ENCODE data around the gene GALNT10.

The GALNT10 gene

DNA sequence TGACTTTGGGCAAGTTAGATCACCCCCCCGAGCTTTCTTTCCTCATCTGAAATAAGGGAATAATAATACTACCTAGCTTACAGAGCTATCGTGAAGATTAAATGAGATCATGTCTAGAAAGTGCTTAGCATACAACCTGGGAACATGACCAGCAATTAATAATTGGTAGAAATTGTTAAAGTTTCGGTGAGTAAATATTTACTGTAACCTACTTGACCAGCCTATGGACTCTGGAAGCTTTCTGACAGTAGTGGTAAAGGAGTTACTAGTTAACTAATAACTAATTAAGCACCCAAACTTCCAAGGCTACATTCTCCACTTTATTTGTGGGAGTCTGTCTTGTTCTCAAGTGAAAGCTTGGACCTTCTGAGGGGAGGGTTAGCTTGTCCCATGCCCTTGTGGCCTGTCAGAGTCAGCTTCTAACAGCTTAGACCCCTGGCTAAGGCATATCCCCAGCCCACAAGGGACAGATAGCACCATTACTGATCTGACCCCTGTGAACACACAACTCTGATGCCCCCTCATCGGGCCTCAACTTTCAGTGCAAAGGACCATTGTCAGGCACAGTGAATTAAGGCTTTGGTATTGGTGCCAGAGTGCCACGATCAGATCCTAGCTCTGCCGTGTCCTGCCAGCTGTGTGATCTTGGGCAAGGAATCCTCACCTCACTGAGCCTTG, 196.6 kb downstream of the GALNT10 start:
- DNase-seq, result no peak

DNA sequence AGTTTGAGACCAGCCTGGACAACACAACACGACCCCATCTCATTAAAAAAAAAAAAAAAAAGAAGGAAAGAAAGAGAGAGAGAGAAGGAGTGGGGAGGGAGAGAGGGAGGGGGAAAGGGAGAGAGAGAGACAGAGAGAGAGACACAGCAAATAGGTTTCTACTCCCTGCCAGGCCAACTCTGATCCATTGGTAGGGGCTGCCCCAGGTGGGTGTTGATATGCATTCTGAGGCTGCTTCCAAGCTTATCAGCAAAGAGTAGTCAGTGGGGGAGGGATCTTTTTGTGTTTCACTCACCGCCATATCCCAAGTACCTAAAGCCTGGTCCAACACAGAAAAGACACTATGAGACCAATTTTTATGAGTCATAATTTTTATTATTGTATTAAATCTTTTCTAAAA, 198.3 kb downstream of the GALNT10 start:
- no peak for DNase-seq

DNA sequence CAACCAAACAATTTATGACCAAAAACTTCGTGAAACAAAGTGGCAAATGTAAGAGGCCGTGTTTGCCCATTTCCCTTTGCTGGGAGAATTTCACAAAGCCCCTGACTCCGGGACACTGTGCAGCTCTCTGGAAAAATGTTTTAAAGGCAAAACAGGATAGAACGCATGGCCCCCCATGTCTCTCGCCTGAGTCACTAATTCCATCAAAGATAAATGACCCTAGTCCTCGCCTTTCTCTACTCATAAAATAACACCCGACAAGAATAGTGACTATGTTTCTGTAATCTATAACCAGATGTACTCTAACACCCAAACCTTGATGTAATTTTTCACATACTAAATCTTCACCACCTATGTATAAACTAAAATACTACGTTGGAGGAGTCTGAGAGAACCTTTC, 199.6 kb downstream of the GALNT10 start:
- DNase-seq, result no peak

DNA sequence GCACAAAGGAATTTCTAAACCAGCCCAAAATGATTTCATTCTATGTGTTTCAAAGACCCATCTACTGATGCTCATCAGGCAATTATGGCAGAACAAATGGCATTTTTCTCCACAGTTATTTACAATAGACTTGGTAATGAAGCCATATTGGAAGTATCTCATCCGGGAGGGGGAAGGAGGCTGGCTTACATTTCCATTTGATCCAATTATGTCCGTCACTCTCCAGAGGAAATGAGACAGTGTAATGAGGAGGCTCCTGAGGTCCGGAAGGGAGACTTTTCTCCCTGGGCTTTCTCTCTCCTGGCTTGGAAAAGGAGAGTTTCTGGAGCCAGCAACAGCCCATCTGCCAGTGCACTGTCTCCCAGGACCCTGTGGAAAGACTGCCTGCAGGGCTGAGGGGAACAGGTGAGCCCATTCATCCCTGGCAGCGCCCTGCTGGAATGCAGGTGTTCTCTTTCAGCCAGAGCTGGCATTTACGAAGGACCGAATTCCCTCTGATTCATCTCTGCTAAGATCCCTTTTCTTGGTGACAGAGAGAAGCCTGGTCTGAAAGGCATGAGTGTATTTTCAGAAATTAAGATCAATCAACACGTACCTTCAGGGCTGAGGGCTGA, 200.3 kb downstream of the GALNT10 start:
- DNase-seq, result no peak

DNA sequence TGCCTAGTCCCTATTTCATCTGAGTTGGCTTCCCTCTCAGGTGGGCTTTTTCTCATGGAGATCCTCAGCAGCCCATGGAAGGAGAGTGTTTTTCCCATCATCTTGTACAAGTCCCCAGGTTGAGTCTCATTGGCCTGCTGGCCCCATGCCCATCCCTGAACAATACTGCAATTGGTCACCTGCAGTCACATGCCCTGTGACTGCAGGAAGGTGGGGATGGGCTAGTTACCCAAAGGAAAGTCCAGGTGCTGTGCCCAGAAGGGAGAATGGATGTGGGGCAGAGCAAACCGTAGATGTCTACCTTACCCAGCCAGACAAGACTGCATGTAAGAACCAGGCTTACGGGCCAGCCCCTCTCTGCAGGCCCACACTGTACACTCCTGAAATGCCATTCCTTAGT, 201.3 kb downstream of the GALNT10 start:
- DNase-seq, result no peak

DNA sequence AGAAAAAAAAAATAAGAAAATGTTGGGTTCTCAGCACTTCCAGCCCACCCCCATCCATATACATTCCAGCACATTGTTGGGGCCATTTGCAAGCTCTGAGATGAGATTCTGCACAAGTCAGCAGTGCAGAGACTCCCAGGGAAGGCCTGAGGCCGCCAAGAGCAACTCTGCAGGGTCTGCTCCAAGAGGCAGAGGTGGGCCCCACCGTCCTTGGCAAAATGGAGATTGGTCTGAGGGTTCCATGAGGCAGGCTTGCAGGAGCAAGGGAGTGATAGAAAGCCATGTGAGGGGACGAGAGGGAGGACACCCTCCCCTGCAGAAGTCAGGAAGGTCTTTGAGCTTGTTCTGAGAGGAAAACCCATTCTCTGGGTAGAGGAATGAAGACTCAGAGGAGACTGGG, 203.3 kb downstream of the GALNT10 start:
- no peak for DNase-seq

DNA sequence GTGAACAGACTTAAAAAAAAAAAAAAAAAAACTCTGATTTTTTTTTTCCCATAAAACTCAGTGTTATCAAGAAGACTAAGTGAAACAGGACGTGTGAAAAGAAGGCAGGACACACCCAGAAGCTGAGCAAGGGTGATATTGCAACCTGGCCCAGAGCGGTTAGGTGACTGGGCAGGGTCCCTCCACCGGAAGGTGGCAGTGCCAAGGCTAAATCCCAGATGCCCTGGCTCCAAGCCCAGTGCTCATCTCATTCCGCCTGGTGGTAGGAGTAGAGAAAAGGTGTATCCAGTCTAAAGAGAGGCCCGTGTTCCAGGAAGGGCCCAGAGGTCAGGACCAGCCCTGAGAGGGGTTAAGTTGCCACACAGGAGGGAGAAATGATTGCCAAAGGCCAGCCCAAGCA, 203.8 kb downstream of the GALNT10 start:
- no peak for DNase-seq

DNA sequence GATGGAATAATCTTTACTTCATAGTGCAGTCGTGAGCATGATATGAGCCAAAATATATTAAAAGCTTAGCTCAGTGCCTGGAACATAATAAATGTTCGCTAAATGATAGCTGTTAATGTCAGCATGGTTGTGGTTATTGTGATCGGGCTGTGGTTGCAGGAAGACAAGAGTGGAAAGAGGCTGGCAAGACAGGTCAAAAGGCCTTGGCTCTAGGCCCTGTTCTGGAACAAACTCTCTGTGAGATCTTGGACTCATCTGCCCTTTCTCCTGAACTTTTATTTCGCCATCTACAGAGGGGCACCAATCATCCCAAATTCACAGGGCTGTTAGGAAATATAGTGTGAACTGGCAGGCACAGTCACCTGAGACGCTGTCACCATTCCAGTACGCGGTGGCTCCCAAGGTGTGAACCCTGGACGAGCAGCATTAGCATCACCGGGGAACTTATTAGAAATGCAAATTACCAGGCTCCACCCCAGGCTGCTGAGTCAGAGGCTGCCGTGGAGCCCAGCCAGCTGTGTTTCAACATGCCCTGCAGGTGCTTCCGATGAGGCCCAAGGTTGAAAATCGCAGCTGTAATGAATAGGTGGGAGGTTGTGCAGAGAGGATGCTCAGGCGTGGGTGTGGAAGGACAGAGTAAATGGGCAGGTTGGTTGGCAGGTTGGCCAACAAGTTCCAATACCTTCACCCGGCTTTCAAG, 205.0 kb downstream of the GALNT10 start:
- DNase-seq, result no peak

DNA sequence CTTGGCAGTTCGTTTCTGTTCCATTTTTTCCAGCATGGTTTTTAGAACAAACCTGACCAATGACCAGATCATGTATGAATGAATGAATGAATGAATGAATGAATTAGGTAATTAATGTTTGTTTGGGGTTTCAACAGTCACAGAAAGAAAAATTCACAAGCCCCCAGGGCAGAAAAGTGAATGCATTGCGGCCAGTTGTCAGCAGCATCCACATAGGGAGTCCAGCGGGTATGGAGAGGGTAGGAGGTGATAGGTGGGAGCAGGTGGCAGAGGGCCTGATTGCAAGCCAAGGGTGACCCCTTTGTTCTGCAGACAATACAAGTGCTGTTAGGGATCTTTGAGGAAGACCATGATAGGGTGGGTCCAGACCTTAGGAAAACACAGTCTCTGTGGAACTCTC, 205.6 kb downstream of the GALNT10 start:
- DNase-seq, result no peak

DNA sequence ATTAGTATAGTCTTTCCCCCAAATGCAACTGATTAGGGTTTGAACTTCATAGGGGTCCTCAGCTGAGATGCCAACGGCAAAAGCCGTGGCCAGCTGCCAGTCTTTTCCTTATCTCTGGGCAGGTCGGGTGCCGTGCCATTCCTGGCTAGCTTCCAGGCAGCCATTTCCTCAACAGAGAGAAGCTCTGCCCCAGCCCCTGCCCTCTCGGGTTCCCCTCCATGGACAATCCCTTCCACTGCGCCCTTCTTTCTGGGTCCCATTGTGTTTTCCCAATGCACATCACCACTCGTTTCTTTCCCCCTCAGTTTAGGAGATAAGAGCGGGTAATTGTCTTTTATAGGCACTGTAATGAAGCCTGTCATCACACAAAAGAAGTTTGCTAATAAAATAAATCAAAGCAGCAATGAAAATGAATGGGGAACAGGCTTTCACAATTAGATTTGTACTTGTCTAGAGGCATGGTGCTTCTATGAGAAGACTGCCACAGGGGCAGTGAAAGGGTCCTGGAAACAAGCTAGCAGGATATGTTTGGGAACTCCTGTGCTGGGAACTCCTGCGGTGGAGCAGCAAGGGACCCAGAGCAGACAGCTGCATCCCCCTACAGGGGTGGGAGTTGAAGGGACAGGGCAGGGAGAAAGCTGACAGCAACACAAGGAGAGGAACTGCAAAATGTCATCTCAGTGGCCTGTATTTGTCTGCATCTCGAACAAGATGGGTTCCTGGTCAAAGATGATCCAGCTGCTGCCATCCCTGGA, 207.3 kb downstream of the GALNT10 start:
- DNase-seq, result no peak

DNA sequence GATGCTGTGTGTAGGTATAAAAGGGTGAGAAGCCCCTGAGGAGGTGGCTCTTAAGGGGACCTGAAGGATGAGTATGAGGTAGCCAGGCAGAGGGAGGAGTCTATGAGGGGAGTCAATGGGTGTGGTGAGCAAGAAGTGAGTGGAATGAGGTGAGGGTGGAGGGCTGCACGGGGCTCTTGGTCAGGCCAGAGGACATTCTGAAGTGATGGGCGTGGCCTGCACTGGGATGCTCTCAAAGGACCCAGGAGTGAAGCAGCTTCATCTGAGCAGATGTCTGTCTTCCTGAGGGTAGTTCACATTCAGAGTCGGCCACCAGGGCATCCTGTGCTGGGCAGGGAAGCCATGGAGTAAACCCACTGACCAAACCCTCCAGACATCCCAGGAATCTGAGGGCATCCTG, 210.1 kb downstream of the GALNT10 start:
- DNase-seq, result no peak

DNA sequence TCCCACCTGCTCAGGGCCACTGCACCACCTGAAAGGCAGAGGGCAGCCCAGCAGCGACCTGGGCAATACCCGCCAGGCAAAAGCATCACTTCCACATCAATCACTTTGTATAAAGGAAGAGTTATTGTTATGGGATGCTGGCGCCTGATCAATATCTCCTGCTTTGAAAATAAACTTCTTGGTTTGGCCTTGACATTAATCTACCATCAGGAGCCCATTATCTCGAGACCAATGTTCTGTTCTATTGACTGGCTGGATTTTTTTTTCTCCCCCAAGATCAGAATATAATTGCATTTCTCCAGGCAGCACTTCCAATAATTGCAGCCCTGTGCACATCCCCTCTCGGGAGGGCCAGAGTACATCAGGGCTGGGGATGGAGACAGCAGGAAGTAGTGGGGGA, 210.8 kb downstream of the GALNT10 start:
- DNase-seq, result no peak

DNA sequence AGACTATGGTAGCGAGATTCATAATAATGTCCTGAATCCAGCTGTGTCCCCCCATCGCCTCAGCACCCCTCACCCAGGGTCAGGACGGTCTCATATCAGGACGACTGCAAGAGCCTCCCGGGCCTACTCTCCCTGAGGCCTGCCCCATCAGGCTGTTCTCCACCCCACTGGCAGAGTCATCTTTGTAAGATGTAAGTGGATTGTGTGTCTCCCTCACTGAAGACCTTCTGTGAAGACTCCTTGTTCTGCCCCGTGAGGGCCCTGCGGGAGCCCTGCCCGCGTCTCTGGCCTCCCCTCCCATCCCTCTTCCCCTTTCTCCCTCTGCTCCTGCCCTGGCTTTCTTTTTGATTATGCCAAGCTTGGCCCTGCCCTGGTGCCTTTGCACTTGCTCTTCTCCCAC, 211.4 kb downstream of the GALNT10 start:
- no peak for DNase-seq

DNA sequence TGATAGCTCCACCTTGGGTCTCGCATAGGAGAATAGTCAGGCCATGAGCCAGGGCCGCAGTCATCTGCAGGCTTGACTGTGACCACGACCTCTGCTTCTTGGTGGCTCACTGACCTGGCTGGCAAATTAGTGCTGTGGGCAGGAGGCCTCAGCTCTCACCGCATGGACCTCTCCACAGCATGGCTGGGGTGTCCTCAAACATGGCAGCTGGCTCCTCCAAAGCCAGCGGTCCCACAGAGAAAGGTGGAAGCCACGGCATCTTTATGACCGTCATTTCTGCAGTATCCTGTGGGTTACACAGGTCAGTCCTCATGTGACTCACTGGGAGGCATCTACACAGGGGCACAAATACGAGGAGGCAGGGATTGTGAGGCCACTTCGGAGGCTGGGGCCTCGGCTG, 212.1 kb downstream of the GALNT10 start:
- no peak for DNase-seq

DNA sequence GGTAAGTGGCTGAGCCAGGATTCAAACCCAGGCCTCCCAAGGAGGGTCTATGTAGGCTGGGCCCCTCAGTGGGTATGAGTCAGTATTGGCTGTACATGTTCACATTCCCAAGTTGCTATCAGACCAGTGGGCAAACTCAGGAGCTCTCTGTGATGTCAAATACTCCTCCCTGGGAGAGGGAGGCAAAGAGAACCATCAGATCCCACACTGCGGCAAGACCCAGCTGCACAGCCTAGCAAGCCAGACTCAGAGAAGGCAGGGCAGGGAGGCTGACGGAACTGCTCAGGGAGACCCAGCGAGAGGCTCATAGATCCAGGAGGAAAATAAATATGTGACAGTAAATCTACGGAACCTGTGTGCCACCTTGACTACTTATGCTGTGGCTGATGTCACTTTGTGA, 212.7 kb downstream of the GALNT10 start:
- no peak for DNase-seq

DNA sequence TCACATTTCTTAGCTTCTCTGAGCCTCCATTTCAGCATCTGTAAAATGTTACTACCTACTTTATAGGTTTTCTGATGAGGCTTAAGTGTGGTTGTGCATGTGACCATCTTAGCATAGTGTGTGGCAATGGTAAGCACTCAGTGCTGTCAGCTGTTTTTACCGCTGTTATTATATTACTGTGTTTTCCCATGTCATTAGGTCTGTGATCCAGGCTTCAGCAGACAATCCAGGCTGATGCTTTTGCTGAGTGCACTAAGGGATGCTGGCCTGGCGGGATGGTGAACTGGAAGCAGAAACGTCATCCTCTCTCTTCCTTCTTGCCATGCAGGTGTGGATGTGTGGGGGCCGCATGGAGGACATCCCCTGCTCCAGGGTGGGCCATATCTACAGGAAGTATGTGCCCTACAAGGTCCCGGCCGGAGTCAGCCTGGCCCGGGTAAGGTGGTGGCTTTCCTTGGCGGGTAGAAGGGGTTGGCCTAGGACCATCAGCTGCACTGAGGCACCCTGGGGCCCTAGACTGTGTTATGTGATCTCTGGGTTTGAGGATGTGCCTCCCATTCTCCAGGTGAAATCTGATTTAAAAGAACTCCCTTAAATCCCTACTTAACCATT, 213.3 kb downstream of the GALNT10 start:
- DNase-seq, result no peak

DNA sequence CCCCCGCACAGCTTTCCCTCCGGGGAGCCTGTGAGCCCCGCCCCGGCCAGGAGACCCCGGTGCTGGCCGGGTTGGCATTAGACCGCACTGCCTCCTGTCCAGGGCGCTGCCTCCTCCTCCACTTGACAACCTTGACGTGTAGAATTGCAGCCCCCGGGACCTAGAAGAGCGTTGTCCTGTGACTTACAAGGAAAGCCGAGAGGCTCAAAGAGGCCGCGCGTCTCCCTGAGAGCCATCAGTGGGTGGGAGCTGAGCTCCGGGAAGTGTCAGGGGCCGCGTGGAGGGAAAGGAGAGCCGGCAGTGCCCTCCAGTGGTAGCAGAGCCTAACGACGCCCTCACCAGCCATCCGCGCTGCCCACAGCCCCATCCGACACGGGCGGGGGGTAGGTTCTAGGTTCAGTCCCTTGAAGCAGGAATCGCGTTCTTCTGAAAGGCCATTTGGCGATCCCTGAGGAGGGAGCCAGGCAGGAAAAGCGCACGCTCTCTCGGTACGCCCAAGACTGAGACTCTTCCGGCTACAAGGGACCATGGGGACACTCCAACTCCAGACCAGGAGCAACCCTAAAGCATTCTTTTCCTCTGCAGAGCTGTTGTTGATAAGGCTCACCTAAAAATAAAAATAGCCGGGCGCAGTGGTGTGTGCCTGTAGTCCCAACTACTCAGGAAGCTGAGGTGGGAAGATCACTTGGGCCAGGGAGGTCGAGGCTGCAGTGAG, 214.7 kb downstream of the GALNT10 start:
- DNase-seq, result peak; percentile 89

DNA sequence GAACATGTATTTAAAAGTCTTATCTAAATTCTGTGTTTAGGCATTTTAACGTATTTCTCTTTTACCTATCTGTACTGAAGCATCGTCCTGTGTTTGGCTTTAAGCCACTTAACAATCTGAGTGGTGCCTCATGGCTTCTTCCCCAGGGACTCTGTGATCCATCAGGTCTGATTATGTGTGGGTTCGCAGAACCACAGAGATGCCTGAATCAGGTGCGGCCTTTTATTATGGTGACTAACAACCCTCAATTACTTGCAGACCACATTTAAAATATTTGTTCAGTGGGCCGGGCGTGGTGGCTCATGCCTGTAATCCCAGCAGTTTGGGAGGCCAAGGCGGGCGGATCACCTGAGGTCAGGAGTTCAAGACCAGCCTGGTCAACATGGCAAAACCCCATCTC, 215.7 kb downstream of the GALNT10 start:
- no peak for DNase-seq

DNA sequence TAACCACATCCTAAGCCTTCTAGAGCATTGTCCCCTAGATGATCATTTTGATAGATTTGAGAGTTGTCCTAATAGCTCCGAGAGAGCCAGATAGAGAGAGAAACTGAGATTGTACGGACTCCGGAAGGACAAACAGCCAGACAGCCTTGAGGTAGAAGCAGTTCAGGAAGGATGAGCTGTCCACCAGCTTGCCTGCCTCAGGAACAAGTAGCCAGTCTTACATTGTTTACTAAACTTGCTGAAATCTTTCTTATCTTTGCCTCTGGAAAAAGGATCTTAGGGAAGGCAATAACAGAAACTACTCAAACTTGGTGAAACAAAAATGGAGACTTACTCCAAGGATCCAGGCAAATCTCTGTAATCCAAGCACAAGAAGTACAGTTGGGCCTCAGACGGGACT, 216.3 kb downstream of the GALNT10 start:
- no peak for DNase-seq

DNA sequence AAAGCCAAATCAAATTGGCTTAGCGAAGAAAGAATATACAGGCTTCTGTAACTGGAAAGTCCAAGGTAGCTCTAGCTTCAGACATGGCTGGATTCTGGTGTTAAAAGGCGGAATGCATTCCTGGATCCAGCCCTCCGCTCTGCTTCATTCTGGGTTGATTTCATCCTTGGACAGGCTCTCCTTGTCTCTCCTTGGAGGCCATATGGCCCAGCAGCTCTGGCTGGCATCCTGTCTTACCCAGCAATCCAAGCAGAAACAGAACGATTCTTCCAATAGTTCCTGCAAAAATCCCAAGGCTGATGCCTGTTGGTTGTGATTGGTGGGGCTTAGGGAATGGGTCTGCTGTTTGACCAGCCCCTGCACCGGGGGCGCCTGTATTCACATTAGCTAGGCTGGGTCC, 218.3 kb downstream of the GALNT10 start:
- DNase-seq, result no peak

DNA sequence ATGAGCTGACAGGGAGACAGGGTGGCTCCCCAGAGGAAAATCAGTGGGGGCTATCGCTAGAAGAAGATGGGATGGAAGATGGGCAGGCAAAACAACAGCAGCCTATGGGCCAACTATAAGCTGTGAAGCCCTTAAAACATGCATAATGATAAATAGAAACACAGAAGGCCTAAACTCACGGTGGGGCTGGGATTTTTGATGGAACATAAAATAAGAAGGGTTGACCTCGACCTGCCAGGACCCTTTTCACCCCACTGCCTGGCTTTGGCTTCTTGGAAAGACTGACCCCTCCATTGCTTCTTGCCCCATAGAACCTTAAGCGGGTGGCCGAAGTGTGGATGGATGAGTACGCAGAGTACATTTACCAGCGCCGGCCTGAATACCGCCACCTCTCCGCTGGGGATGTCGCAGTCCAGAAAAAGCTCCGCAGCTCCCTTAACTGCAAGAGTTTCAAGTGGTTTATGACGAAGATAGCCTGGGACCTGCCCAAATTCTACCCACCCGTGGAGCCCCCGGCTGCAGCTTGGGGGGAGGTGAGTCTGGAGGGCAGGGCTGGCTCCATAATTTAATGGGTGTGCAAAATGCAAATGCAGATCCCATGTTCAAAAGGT, 218.8 kb downstream of the GALNT10 start:
- DNase-seq, result no peak

DNA sequence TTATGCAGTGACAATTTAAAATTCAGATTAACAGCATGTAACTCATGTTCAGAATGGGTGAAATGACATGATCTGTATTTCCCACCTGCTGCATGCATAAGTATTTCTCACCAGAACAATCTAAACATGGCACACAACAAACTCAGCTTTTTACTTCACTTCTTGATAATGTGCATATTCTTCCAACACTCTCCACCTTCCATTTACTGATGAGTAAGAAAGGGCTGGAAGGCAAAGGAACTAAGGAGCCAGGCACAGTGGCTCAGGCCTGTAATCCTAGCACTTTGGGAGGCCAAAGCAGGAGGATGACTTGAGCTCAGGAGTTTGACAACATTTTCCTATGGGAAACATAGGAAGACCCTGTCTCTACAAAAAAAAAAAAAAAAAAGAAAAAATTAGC, 219.5 kb downstream of the GALNT10 start:
- DNase-seq, result no peak

All from femur (tissue), 1 donor.